ENCODE data around the gene RRAS2. TPM values are rescaled to one million over a fixed set of nuclear protein-coding genes. Genes with fewer than 3 reads are reported as not detected.

RRAS2 gene
- total RNA-seq, 1 experiment from 2014 or later, result 158 TPM

- Histone ChIP-seq H3K27ac (ENCODE audit: insufficient read length, low read depth, low read length) (no peak overlapping the region), H3K79me1 (ENCODE audit: insufficient read depth, low read depth, low read length, poor library complexity, severe bottlenecking) (no peaks in the 10 kb centered on the region), H3K23me2 (ENCODE audit: insufficient read length, low read depth, low read length, poor library complexity, severe bottlenecking) (peaks cover 3% of the 10 kb centered on the region), H3K4me1 (ENCODE audit: insufficient read depth, low read length) (no peaks in the 10 kb centered on the region), H2AFZ (ENCODE audit: low read length) (no peak overlapping the region), H3K4ac (ENCODE audit: low read depth, low read length) (no peak overlapping the region), H3K79me2 (ENCODE audit: insufficient read depth, low read length) (no peaks in the 10 kb centered on the region), H3K4me2 (ENCODE audit: insufficient read depth, insufficient read length, low read length) (no peak overlapping the region), H3K9me3 (ENCODE audit: control insufficient read depth, low read depth, low read length) (no peaks in the 10 kb centered on the region), H3T11ph (ENCODE audit: low read length) (no peak overlapping the region), H2BK15ac (ENCODE audit: low read depth, low read length) (no peak overlapping the region), H3K18ac (ENCODE audit: insufficient read length, low read depth, low read length) (no peak overlapping the region), H2BK20ac (ENCODE audit: low read depth, low read length, poor library complexity, severe bottlenecking) (no peak overlapping the region), H2BK120ac (ENCODE audit: low read depth, low read length, poor library complexity, severe bottlenecking) (no peak overlapping the region), H4K8ac (replicated peaks; ENCODE audit: insufficient read length, low read depth, low read length) (no peak overlapping the region), H4K91ac (ENCODE audit: insufficient read length, low read depth, low read length) (no peak overlapping the region), H3K14ac (ENCODE audit: insufficient read depth, low read length) (no peak overlapping the region), H3K23ac (ENCODE audit: insufficient read length, low read depth, low read length) (no peak overlapping the region), H4K20me1 (ENCODE audit: control insufficient read depth, insufficient read depth, insufficient read length) (no peaks in the 10 kb centered on the region), H2BK5ac (ENCODE audit: insufficient read length, low read length) (no peak overlapping the region), H3K56ac (ENCODE audit: insufficient read length, low read depth, low read length) (no peak overlapping the region), H4K5ac (ENCODE audit: insufficient read length, low read depth, low read length) (no peak overlapping the region), H3K9ac (ENCODE audit: extremely low read depth, insufficient read length, low read length) (no peak overlapping the region), H2BK12ac (ENCODE audit: insufficient read length, low read depth, low read length) (no peak overlapping the region), H3K27me3 (ENCODE audit: insufficient read depth, low read length) (no peaks in the 10 kb centered on the region; the same call in 1 of the 2 replicates), H2AK5ac (ENCODE audit: insufficient read length, low read length) (no peak overlapping the region)
- peaks cover 5 to 14% of the 10 kb centered on the region in 2 experiments; a peak in 3 of 4 replicates for H3K4me1 Mint-ChIP-seq
- H3K4me3 Mint-ChIP-seq, result no peak overlapping the region
- DNase-seq, result no peak
- no peak overlapping the region for H3K27ac Mint-ChIP-seq
- no peaks in the 10 kb centered on the region; a peak in 1 of 7 replicates for H3K36me3 Mint-ChIP-seq (ENCODE audit: insufficient read depth in 1 of 3, low read depth in 3 of 3)
- H3K9me3 Mint-ChIP-seq, result no peaks in the 10 kb centered on the region
- H3K27me3 Mint-ChIP-seq (ENCODE audit: low read depth), result peaks cover 6% of the 10 kb centered on the region
- TF ChIP-seq CTCF (conservative IDR thresholded peaks at IDR 0.05), result no peak
Measured at GRCh38 chr11:14240221-14240620, 118.8 kb downstream of the RRAS2 start.

Data from H9 (cell line).